Kidney glomerular epithelial cell (primary cell): Measurements from ENCODE around the gene TMEM248.
"Not testable (repeated sequence)": the region's sequence is repeated elsewhere in the genome, so short reads cannot be mapped to it uniquely, and the experiment has no call there.

ENCODE experiments used
- DNase-seq: peaks from one replicate; lab custom pipeline; 2025; lab: John Stamatoyannopoulos, UW

TMEM248 gene, protein sequence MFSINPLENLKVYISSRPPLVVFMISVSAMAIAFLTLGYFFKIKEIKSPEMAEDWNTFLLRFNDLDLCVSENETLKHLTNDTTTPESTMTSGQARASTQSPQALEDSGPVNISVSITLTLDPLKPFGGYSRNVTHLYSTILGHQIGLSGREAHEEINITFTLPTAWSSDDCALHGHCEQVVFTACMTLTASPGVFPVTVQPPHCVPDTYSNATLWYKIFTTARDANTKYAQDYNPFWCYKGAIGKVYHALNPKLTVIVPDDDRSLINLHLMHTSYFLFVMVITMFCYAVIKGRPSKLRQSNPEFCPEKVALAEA

DNA sequence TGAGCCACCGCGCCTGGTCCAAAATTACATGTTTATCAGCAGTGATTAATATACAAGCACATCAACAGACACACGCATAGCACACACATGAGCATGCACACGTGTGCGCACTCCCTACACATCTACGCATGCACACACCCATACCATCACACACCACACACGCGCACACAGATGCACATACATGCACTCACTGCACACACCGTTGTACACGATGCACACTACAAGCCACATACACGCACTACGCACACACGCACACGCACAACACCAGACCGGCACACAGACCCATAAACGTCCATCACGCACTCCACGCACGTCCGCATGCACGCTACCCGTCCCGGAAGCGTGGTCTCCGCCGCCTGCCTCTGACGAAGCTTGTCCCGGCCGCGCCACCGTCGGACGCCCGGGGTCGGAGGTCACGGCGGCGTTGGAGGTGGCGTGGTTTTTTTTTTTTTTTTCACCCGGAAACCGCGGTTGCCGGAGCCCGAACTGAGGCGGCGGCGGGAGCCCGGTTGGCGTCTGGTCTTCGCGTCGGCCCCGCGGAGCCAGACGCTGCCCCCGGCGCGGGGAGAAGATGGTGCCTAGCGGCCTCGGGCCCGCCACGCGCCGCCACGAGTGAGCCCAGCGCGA is at the start of gene TMEM248:
Gene TMEM248, plus strand, starts transcription at position 457 of the 627 bp plus-strand sequence. CDS start 20,641 bp downstream, outside the sequence.
- peak; percentile 44 for DNase-seq

DNA sequence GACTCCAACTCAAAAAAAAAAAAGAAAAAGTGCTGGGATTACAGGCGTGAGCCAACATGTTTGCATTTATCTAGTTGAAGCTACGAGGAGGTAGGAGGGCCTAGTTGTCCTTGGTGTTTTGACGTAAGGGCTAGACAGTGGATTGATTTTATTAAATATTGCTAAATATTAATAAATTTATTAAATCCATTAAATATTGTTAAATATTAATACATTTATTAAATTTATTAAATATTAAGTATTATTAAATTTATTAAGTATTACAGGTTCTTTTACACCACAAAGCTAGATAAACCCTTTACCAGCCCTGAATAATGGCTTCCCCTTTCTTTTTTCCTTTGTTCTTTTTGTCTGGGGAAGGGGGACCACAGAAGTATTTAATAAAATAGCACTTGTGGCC is 47.5 kb upstream of the TMEM248 start:
- no peak for DNase-seq

- no peak for DNase-seq
These were observed 43.3 kb upstream of the TMEM248 start for GRCh38 chr7:66877577-66878300.

DNA sequence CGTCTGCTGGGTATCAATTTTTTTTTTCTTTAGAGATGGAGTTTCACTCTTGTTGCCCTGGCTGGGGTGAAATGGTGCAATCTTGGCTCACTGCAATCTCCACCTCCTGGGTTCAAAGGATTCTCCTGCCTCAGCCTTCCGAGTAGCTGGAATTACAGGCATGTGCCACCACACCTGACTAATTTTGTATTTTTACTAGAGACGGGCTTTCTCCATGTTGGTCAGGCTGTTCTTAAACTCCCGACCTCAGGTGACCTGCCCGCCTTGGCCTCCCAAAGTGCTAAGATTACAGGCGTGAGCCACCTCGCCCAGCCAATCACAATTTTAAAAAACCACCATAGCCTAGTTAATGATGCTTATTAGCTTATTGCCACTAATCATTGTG is 42.7 kb upstream of the TMEM248 start:
- not testable (repeated sequence) for DNase-seq

DNA sequence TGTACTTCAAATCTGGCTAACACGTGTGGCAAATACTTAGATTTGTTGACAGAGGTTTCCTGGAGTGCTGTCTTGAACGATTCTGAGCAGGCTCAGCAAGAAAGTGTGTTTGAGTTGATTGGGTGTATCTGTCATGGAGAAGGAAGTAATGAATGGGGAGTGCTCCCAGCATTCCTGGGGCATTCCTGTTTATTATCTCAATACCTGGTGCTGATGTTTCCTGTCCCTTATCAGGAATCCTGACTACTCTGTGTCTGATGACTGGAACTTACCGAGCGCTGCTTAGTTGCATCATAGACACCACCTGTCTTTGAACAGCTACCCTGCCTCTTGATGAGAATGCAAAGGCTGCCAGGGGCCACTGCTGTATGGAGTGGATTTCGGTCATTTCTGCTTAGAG is 41.0 kb upstream of the TMEM248 start:
- DNase-seq = no peak

GRCh38 chr7:66880577-66880976 is 40.4 kb upstream of the TMEM248 start:
- not testable (repeated sequence) for DNase-seq

DNA sequence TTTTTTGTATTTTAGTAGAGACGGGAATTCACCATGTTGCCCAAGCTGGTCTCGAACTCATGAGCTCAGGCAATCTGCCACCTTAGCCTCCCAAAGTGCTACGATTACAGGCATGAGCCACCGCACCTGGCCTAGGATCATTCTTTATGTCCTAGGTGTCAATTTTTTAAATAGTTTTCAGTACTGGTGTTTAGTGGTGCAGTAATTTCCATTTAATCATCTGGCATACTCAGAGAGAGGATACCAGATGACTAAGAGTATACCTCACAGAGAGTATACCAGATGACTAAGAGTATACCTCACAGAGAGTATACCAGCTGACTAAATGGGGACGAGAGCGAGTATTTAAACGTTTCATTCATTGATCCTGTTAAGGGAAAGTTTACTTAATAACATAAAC is 37.3 kb upstream of the TMEM248 start:
- DNase-seq = no peak

DNA sequence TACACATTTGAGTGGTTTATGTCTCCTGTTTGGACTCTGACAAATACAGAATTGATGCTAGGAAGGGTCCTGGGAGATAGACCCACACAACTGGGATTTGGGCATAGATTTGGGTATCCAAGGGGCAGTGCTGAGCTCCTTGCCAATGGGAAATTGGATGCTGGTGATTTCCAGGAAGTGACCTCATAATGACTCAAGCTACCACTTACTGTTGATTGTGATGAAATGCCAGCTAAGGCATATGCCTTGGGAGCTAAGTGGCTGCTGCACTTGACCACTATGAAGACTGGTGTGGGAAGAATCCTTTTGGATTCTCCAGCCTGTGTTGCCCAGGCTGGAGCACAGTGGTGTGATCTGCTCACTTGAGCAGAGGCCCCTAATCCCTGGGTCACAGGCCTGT is 36.5 kb upstream of the TMEM248 start:
- not testable (repeated sequence) for DNase-seq

- DNase-seq = no peak
These were observed 34.9 kb upstream of the TMEM248 start for GRCh38 chr7:66886152-66886551.

GRCh38 chr7:66888223-66888622 is 32.8 kb upstream of the TMEM248 start:
- DNase-seq = not testable (repeated sequence)

DNA sequence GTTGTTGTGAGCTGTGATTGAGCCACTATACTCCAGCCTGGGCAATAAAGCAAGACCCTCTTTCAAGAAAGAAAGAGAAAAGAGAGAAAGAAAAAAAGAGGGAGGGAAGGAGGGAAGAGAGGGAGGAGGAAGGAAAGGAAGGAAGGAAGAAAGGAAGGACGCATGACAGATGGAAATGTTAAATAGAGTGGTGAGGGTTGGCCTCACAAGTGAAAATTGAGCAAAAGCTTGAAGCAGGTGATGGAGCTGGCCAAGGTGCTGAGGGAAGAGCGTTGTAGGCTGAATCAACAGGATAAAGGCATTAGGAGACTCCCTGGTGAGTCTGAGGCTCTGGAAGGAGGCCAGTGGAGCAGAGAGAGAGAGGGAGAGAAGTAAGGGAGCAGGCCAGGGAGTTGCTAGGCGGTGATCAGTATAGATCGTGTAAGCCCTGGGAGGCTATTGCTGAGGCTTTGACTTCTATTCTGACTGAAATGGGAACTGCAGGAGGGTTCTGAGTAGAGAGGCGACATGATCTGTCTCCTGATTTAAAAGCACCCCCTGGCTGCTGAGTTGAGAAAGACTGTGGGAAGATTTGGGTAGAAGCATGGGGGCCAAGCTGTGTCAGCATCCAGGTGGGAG is 26.5 kb upstream of the TMEM248 start:
- DNase-seq = no peak

GRCh38 chr7:66896441-66896840 is 24.6 kb upstream of the TMEM248 start:
- no peak for DNase-seq

DNA sequence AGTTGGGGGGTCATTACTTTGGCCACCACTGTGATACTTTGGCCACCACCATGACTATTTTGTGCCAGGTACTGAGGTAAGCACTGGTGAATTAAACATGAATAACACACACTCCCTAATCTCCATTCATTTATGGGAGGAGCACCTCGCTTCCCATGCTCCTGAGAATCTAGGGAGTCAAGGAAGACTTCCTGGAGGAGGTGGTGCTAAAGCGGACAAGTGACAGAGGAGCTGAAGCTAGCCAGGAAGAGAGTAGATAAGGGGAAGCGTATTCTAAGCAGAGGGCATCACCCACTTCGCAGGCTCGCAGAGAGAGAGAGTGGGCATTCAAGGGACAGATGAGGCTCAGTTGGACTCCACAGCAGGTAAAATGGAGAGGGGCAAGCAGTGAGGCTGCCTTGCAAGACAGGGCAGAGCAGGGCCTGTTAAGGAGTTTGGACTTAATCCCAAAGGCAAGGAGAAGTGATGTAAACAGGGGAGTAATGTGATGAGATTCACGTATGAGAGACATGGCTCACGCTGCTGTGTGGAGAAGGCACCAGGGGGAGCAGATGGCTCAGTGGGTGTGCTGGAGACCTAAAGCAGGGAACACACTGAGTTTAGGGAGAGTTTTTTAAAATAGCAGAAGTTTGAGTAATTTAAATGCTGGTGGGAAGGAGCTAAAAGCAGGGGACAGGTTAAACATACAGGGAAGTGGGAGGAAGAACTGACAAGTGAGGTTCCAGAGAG is 21.3 kb upstream of the TMEM248 start:
- DNase-seq = no peak

DNA sequence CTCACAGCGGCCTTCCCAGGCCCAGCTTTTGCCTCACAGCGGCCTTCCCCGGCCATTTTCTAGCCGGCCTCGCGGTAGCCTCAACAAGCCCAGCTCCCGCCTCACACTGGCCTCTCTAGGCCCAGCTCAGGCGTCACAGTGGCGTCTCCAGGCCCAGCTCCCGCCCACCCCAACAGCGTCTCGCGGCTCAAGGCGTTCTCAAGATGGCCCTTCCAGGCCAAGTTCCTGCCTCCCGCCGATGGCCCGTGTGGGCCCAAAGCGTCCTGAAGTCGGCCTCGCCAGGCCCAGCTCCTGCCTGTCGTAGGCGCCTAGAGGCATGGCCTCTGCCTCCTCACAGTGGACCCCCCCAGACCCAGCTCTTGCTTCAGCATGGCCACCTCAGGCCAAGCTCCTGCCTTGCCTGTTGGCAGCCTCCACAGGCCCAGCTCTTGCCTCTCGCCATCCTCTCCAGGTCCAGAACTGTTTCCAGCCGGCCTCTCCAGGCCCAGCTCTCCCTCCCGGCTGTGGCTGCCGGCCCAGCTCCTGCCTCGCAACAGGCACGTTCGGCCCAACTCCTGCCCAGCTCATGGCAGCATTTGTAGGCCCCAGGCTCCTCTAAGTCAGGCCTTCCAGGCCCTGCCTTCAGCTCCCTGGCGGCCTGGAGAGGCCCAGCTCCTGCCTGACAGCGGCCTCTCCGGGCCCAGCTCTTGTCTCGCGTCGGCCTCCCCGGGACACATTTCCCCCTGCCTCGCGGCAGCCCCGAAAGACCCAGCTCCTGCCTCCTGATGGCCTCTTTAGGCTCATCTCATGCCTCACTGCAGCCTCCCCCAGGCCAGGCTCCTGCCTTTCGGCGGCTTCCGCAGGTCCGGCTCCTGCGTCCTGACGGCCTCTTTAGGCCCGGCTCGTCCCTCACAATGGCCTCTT is 18.8 kb upstream of the TMEM248 start:
- DNase-seq = no peak

DNA sequence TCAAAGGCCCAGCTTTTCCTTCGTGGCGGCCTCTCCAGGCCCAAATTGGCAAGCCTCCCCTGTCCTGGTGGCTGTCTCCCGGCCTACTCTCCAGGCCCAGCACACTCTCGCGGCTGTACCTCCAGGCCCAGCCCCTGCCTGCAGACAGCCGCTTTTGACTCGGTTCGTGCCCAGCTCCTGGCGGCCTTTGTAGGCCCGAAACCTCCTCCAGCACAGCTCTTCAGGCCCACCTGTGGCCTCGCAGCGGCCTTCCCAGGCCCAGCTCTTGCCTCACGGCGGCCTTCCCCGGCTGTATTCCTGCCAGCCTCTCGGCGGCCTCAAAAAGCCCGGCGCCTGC is 18.2 kb upstream of the TMEM248 start:
- DNase-seq = no peak

DNA sequence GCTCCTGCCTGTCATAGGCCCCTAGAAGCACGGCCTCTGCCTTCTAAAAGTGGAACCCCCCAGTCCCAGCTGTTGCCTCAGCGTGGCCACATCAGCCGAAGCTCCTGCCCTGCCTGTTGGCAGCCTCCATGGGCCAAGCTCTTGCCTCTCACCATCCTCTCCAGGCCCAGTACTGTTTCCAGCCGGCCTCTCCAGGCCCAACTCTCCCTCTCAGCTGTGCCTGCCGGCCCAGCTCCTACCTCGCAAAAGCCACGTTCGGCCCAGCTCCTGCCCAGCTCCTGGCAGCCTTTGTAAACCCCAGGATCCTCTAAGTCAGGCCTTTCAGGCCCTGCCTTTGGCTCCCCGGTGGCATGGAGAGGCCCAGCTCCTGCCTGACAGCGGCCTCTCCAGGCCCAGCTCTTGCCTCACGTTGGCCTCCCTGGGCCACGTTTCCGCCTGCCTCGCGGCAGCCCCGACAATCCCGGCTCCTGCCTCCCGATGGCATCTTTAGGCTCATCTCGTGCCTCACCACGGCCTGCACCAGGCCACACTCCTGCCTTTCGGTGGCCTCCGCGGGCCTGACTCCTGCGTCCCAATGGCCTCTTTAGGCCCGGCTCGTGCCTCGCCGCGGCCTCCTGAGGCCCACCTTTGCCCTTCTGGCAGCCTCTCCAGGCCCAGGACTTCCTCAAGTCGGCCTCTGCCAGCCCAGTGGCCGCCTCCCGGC is 17.5 kb upstream of the TMEM248 start:
- no peak for DNase-seq

DNA sequence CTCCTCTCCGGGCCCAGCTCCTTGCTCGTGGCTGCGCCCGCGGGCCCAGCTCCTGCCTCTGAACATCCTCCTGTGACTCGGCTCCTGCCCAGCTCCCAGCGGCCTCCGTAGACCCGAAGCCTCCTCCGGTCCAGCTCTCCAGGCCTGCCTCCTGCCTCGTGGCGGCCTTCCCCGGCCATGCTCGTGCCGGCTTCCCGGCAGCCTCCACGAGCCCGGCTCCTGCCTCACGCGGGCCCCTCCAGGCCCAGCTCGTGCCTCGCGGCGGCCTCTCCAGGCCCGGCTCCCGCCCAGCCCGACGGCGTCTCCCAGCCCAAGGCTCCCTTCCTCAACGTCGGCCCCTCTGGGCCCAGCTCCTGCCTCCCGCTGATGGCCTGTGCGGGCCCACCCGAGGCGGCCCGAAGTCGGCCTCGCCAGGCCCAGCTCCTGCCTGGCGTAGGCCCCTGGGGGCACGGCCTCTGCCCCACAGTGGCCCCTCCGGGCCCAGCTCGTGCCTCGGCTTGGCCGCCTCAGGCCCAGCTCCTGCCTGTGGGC is 16.9 kb upstream of the TMEM248 start:
- no peak for DNase-seq

GRCh38 chr7:66905278-66905677 is 15.7 kb upstream of the TMEM248 start:
- no peak for DNase-seq

- DNase-seq = no peak
These were observed 15.3 kb upstream of the TMEM248 start for GRCh38 chr7:66905689-66906088.

- DNase-seq = no peak
These were observed 13.3 kb upstream of the TMEM248 start for GRCh38 chr7:66907731-66908130.
